Stimulated activated CD4-positive, alpha-beta T cell treated with anti-CD3 and anti-CD28 coated beads, Interleukin-4, amount 100 ng/mL, for 24 hours (primary cell): ENCODE data around the gene GRM5.
"Not testable (repeated sequence)": the region's sequence is repeated elsewhere in the genome, so short reads cannot be mapped to it uniquely, and the experiment has no call there.

ENCODE experiments used
- DNase-seq: peaks from one replicate; pipeline ENCODE4 v3.0.0-alpha.2; 2020

GRM5 gene

GRCh38 chr11:88961621-88962020 is 104.2 kb downstream of the GRM5 start:
- not testable (repeated sequence) for DNase-seq

GRCh38 chr11:88959857-88960256 is 105.9 kb downstream of the GRM5 start:
- DNase-seq = not testable (repeated sequence)

- no peak for DNase-seq
These were observed 114.8 kb downstream of the GRM5 start for GRCh38 chr11:88950975-88951374.

- DNase-seq = not testable (repeated sequence)
These were observed 116.9 kb downstream of the GRM5 start for GRCh38 chr11:88948908-88949307.

- not testable (repeated sequence) for DNase-seq
These were observed 117.8 kb downstream of the GRM5 start for GRCh38 chr11:88947843-88948572.

GRCh38 chr11:88929665-88930064 is 136.1 kb downstream of the GRM5 start:
- DNase-seq = not testable (repeated sequence)

- not testable (repeated sequence) for DNase-seq
These were observed 148.7 kb downstream of the GRM5 start for GRCh38 chr11:88917065-88917464.

- DNase-seq = no peak
These were observed 156.3 kb downstream of the GRM5 start for GRCh38 chr11:88909500-88909899.

GRCh38 chr11:88901436-88901835 is 164.3 kb downstream of the GRM5 start:
- DNase-seq = not testable (repeated sequence)

- not testable (repeated sequence) for DNase-seq
These were observed 176.9 kb downstream of the GRM5 start for GRCh38 chr11:88888855-88889254.

- DNase-seq = peak; percentile 36
These were observed 179.0 kb downstream of the GRM5 start for GRCh38 chr11:88886796-88887195.

- not testable (repeated sequence) for DNase-seq
These were observed 183.0 kb downstream of the GRM5 start for GRCh38 chr11:88882800-88883199.

- no peak for DNase-seq
These were observed 204.2 kb downstream of the GRM5 start for GRCh38 chr11:88861618-88862017.

- DNase-seq = not testable (repeated sequence)
These were observed 205.4 kb downstream of the GRM5 start for GRCh38 chr11:88860431-88860830.

- not testable (repeated sequence) for DNase-seq
These were observed 211.8 kb downstream of the GRM5 start for GRCh38 chr11:88853963-88854362.

GRCh38 chr11:88851547-88851946 is 214.2 kb downstream of the GRM5 start:
- not testable (repeated sequence) for DNase-seq

- not testable (repeated sequence) for DNase-seq
These were observed 216.0 kb downstream of the GRM5 start for GRCh38 chr11:88849773-88850172.

- no peak for DNase-seq
These were observed 216.4 kb downstream of the GRM5 start for GRCh38 chr11:88849368-88849767.

- DNase-seq = not testable (repeated sequence)
These were observed 219.5 kb downstream of the GRM5 start for GRCh38 chr11:88846266-88846665.

- DNase-seq = not testable (repeated sequence)
These were observed 220.8 kb downstream of the GRM5 start for GRCh38 chr11:88844941-88845340.

- DNase-seq = peak; percentile 5
These were observed 221.9 kb downstream of the GRM5 start for GRCh38 chr11:88843766-88844426.

- DNase-seq = not testable (repeated sequence)
These were observed 227.6 kb downstream of the GRM5 start for GRCh38 chr11:88838139-88838538.

GRCh38 chr11:88835709-88836108 is 230.1 kb downstream of the GRM5 start:
- DNase-seq = not testable (repeated sequence)

- no peak for DNase-seq
These were observed 234.4 kb downstream of the GRM5 start for GRCh38 chr11:88831303-88831890.
